HG02981 (cell line): ENCODE measurements around the gene PRKCA.
"Not testable (repeated sequence)": the region's sequence is repeated elsewhere in the genome, so short reads cannot be mapped to it uniquely, and the experiment has no call there.

ENCODE experiments used
- ATAC-seq: cut with Tn5 transposase; IDR thresholded peaks from one replicate; pipeline ENCODE4 v1.9.1; 2021; ENCODE audit warnings: mild to moderate bottlenecking, moderate library complexity; ENCODE audit not compliant: unreplicated experiment

Gene PRKCA

GRCh38 chr17:66695098-66695497, 392.7 kb downstream of the PRKCA start:
- no peak for ATAC-seq

DNA sequence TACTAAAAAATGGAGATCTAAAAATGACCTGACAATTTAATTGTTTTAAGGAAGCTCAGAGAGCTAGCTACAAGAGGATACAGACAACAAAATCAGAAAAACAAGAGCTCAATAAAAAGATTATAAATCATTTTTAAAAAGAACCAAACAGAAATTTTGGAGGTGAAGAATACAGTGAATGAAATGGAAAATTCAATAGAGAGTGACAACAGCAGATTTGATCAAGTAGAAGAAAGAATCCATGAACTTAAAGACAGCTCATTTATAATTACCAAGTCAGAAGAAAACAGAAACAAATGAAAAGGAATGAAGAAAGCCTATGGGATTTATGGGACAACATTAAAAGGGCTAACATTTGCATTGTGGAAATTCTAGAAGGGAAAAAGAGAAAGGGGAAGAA, 395.9 kb downstream of the PRKCA start:
- no peak for ATAC-seq

- ATAC-seq: no peak
Observed at GRCh38 chr17:66701462-66701861, 399.0 kb downstream of the PRKCA start.

DNA sequence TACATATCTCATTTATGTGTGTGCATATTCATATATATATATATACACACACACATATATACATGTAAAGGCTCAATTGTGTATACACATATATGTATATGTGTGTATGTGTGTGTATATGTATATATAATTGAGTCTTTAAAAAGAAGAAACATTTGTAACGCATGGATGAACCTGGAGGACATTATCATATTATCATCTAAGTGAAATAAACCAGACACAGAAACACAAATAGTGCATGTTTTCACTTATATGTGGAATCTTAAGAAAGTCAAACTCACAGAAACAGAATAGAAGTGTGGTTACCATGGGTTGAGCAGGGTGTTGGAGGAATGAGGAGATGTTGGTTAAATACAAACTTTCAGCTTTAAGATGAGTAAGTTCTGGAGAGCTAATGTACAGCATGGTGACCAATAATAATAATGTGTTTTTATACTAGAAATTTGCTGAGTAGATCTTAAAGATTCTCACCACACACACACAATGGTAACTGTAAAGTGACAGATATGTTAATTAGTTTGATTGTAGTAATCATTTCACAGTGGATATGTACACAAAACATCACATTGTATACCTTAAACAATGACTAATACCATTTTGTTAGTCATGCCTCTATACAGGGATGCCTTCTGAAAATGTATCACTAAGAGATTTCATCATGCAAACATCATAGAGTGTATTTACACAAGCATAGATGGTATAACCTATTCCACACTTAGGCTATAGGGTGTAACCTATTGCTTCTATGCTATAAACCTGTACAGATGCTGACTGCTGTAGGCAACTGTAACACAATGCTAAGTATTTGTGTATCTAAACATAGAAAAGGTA, 399.9 kb downstream of the PRKCA start:
- no peak for ATAC-seq

GRCh38 chr17:66704858-66705520, 402.6 kb downstream of the PRKCA start:
- no peak for ATAC-seq

GRCh38 chr17:66706851-66707450, 404.5 kb downstream of the PRKCA start:
- ATAC-seq: no peak

DNA sequence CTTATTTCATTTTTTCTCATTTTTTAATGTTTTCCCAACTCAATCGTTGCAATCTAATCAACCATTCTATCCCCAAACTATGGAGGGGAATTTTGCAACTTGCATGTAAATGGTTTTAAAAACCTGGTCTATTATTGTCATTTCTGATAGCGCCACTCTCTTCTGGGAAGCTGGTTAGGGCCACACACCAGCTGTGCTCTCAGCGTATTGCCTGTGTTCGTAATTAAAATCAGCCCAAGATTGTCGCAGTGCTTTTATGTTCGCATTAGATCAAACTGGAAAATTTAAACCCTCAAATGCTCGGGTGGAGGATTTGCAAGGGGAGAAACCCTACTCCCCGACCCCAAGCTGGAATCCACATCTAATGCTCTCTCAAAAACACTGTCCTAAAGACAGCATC, 409.0 kb downstream of the PRKCA start:
- ATAC-seq: no peak

- no peak for ATAC-seq
Observed at GRCh38 chr17:66711881-66712321, 409.5 kb downstream of the PRKCA start.

- ATAC-seq: no peak
Observed at GRCh38 chr17:66712453-66712852, 410.0 kb downstream of the PRKCA start.

- ATAC-seq: not testable (repeated sequence)
Observed at GRCh38 chr17:66713021-66713532, 410.7 kb downstream of the PRKCA start.

- peak; percentile 71 for ATAC-seq
Observed at GRCh38 chr17:66713533-66714042, 411.2 kb downstream of the PRKCA start.

DNA sequence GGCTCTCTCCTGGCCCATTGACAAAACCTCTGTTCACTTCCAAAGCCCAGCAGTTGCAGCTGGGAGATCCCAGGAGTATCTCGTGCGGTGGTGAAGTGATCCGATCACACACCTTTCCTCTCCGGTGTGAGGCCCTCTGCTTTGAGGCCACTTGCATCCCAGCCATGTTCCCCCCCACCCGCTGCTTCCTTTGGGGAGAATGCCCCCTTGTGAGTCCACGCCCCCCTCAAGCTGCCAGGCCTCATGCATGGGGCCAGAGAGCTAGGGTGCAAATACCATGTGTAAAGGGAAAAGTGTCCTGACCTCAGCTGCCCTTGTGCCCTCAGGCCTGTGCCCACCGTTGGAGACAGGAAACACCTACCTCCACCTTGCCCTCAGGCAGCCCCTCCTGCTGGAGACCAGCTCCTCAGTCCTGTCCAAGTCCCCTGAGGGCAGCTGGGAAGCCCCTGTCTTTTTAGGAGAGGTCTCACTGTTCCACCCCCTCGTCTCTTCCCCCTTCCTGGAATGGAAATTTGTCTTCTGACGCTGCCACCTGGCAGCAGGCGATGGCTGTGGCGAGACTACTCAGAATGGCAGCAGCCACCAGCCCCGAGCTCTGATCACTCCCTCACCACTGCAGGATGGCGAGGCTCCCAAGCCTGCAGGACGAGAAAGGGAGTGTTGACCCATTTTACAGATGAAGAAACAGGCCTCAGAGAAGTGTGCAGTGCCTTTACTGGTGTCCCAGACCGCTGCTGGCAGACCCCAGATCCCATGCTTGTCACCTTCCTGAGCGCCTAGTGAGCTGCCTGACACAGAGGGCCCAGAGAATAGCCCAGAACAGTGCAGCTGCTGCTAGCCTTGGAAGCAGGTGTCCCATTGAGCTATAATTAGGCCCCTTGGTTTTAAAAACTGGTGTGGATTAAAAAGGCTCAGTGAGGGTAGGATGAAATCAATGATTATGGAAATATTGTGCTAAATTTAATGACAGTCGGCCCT, 411.9 kb downstream of the PRKCA start:
- no peak for ATAC-seq

GRCh38 chr17:66715076-66715675, 412.8 kb downstream of the PRKCA start:
- no peak for ATAC-seq

- ATAC-seq: peak; percentile 26
Observed at GRCh38 chr17:66715745-66716156, 413.3 kb downstream of the PRKCA start.

GRCh38 chr17:66716236-66717026, 414.0 kb downstream of the PRKCA start:
- ATAC-seq: no peak

- ATAC-seq: peak; percentile 69
Observed at GRCh38 chr17:66717641-66718058, 415.2 kb downstream of the PRKCA start.

- ATAC-seq: no peak
Observed at GRCh38 chr17:66720027-66720426, 417.6 kb downstream of the PRKCA start.

DNA sequence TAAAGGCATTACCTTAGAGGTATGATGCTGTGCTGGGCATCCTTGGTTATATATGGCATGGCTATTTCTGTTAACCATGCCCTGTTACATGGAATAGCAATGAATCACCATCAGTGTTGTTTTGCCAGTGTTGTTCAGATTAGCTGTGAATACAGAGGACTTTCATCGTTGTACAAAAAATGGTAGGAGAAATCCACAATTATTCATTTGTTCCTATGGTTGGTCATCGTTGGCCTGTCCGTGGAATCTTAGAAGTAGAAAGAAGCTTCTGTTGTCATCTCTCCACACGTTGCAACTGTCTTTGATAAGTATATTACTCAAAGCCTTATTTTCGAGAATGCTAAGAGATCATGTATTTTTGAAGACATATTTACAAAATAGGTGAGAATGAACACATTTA, 418.2 kb downstream of the PRKCA start:
- ATAC-seq: no peak

- no peak for ATAC-seq
Observed at GRCh38 chr17:66722341-66722740, 419.9 kb downstream of the PRKCA start.
